Activated naive CD4-positive, alpha-beta T cell treated with anti-CD3 and anti-CD28 coated beads, Interleukin-2, amount 50 U/mL, for 24 hours (primary cell): ENCODE data around the gene PCNT.
"Not testable (repeated sequence)": the region's sequence is repeated elsewhere in the genome, so short reads cannot be mapped to it uniquely, and the experiment has no call there.

Experiments
- H3K27ac Mint-ChIP-seq: one replicate; pipeline ENCODE4 v1.8.0; 2021; ENCODE audit warnings: mild to moderate bottlenecking, mixed read lengths
- H3K27me3 Mint-ChIP-seq: one replicate; pipeline ENCODE4 v1.8.0; 2021; ENCODE audit warnings: mixed read lengths
- H3K36me3 Mint-ChIP-seq: one replicate; pipeline ENCODE4 v1.8.0; 2021; ENCODE audit warnings: mixed read lengths
- H3K4me1 Mint-ChIP-seq: one replicate; pipeline ENCODE4 v1.8.0; 2021; ENCODE audit warnings: mixed read lengths
- H3K4me3 Mint-ChIP-seq: one replicate; pipeline ENCODE4 v1.8.0; 2021; ENCODE audit warnings: mild to moderate bottlenecking, mixed read lengths
- H3K9me3 Mint-ChIP-seq: one replicate; pipeline ENCODE4 v1.8.0; 2021; ENCODE audit warnings: mixed read lengths

The PCNT gene

DNA sequence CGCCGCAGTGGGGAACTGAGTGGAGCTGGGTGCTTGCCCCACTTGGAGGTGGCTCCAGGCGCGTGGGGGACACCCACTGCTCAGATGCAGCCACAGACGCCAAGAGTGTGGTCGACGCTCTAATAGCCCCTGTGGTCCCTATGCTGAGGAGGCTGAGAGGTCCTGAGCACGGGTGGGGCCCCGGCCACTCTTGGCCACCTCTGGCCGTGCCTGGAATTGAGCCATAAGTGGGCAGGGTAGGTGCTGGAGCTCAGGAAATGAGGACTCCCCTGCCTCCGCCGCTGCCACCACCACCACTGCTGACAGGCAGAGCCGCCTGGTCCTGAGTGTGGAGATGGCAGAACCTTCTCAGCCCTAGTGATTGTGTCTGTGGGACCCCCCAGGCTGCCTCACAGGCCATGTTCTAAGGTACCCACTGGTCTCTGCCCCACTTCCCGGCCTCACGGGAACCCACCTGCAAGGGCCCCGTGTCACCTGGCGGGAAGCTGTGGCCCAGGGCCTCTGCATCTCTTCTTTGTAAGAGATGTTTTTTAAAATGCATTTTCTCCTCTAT lies 100.2 kb downstream of the PCNT start:
- H3K27me3 Mint-ChIP-seq: no peaks in the 10 kb centered on the region
- no peaks in the 10 kb centered on the region for H3K9me3 Mint-ChIP-seq
- no peak overlapping the region for H3K27ac Mint-ChIP-seq
- H3K4me1 Mint-ChIP-seq: peaks cover 22% of the 10 kb centered on the region
- H3K4me3 Mint-ChIP-seq: peak overlapping the region; percentile 15
- H3K36me3 Mint-ChIP-seq: peaks cover 2% of the 10 kb centered on the region

DNA sequence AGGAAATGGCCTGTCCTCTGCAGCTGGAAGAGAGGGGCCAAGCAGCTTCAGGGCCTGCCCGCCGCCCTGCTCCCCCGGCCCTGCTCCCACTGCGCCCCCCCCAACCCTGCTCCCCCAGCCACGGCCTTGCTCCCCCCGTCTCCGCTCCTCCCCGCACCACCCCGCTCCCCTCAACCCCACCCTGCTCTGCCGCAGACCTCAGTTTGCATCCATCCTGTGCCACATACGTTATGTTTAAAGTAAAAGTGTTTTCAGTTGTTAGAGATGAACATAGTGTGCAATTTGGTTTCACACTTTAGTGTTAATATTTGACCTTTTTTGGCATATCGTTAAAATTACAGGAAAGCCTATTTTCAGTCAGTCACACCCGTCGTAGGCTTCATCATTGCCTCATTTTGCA lies 100.7 kb downstream of the PCNT start:
- H3K27me3 Mint-ChIP-seq: no peaks in the 10 kb centered on the region
- H3K9me3 Mint-ChIP-seq: no peaks in the 10 kb centered on the region
- H3K4me1 Mint-ChIP-seq: peaks cover 22% of the 10 kb centered on the region
- H3K4me3 Mint-ChIP-seq: peak overlapping the region; percentile 68
- H3K27ac Mint-ChIP-seq: peak overlapping the region; percentile 93
- H3K36me3 Mint-ChIP-seq: peaks cover 2% of the 10 kb centered on the region

DNA sequence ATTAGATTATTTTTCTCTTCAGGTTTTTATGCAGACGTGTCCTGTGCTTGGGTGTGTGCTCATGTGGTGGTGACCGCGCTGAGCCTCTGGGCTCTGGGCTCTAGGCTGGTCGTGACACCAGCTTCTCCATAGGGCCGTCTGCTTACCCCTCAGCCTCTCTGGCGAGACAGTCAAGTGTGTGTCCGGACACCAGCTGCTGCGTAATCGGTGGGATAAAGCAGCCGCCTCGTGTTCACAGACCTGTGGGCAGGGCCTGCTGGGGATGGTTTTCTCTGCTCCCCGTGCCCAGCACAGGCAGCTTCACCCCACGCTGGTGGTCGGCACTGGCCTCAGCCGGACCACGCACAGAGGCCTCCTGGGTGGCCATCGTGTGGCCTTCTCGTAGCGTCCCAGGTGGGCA lies 101.1 kb downstream of the PCNT start:
- H3K27me3 Mint-ChIP-seq: no peaks in the 10 kb centered on the region
- H3K27ac Mint-ChIP-seq: peak overlapping the region; percentile 93
- H3K4me1 Mint-ChIP-seq: peaks cover 22% of the 10 kb centered on the region
- H3K36me3 Mint-ChIP-seq: peaks cover 3% of the 10 kb centered on the region
- no peaks in the 10 kb centered on the region for H3K9me3 Mint-ChIP-seq
- peak overlapping the region; percentile 68 for H3K4me3 Mint-ChIP-seq

DNA sequence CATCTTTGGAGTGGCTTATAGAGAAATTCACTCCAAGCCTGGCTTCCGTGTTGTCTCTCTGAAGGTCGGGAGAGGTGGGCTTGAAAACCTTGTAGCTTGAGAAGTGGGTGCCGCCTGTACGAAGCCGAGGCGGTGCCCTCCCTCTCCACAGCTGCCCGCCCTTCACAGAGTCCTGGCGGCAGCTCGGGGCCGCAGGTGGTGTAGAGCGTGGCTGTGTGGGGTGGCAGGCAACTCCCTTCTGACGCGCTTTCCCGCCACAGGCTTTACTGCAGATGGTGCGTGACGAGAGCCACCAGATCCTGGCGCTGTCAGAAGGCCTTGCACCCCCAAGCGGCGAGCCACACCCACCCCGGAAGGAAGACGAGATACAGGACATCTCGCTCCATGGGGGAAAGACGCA lies 101.6 kb downstream of the PCNT start:
- Mint-ChIP-seq H3K9me3 (no peaks in the 10 kb centered on the region), H3K27me3 (no peaks in the 10 kb centered on the region), H3K4me3 (peak overlapping the region; percentile 27), H3K27ac (peak overlapping the region; percentile 41), H3K4me1 (peaks cover 22% of the 10 kb centered on the region), H3K36me3 (peaks cover 1% of the 10 kb centered on the region)

DNA sequence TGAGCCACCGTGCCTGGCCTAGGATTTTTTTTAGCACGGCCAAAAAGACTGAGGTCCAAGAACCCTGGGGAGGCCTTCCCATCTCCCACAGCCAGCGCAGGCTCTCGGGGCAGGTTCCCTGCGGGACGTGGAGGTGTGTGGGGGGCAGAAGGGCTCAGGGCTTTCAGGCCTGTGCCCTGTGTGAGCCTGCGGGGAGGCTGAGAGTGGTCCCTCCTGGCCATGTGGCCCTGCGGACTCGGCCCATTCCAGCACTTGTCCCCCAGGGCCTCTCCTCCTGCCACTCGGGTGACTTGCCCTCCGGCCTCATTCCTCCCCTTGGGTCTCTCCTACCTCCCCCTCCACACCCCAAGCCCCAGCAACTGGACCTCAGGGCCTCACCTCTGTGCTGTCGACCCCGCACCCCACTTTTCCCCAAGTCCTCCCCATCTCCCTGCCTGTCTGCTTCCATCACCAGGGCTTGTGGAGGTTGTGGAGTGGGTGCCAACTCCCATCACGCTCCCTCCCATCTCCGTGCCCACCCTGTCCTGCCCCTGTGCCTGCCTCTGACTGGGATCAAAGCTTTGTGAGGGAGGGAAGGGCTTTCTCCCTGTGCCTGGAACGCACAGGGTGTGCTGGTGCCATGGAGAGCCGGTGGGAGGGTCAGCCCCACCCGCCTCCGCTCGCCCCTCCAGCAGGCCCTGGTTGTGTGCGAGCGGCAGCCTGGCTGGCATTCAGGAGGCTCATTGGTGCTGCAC lies 102.5 kb downstream of the PCNT start:
- Mint-ChIP-seq H3K9me3 (no peaks in the 10 kb centered on the region), H3K27me3 (no peaks in the 10 kb centered on the region), H3K27ac (no peak overlapping the region), H3K4me3 (no peak overlapping the region), H3K4me1 (peaks cover 22% of the 10 kb centered on the region), H3K36me3 (peaks cover 1% of the 10 kb centered on the region)

DNA sequence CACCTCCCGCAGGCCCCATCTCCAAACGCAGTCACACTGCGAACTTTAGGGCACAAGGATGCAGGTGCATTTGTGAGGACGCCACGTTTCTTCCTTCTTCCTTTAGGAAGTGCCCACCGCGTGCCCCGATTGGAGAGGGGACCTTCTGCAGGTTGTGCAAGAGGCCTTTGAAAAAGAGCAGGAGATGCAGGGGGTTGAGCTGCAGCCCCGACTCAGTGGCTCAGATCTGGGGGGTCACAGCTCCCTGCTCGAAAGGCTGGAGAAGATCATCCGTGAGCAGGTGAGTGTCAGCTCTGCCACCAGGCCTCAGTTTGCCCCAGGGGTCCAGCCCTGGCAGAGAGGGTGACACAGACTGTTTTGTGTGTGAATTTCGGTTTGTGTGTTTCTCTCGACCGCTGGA lies 103.6 kb downstream of the PCNT start:
- Mint-ChIP-seq H3K4me3 (no peak overlapping the region), H3K36me3 (peaks cover 5% of the 10 kb centered on the region), H3K27me3 (no peaks in the 10 kb centered on the region), H3K27ac (no peak overlapping the region), H3K4me1 (peaks cover 22% of the 10 kb centered on the region), H3K9me3 (no peaks in the 10 kb centered on the region)

- Mint-ChIP-seq H3K36me3 (peaks cover 5% of the 10 kb centered on the region), H3K27me3 (no peaks in the 10 kb centered on the region), H3K27ac (no peak overlapping the region), H3K9me3 (no peaks in the 10 kb centered on the region), H3K4me3 (no peak overlapping the region), H3K4me1 (peaks cover 19% of the 10 kb centered on the region)
Observed at GRCh38 chr21:46428286-46428685, 104.3 kb downstream of the PCNT start.

DNA sequence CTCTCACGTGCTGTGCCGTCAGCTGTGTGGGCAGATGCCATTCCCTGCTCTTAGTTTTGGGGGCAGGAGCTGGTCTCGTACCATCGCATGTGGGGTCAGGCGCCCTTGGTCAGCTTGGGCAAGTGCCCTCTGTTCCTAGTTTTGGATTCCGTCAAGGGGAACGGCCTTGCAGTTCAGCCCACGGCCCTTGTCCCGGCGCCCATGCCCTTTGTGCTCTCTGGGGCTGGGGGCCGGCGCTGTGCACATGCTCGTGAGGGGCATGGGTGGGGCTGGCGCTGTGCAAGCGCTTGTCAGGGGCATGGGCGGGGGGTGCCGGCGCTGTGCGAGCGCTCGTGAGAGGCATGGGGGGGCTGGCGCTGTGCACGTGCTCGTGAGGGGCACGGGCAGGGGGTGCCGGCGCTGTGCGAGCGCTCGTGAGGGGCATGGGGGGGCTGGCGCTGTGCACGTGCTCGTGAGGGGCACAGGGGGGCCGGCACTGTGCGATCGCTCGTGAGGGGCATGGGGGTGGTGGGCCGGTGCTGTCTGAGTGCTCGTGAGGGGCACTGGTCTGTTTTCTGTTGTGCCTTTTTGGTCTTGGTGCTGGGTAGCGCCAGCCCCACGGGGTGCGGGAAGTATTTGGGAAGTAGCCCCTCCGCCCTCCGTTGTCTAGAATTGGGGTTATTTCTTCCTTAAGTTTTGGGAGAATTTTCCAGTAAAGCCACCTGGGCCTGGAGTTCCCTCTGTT lies 105.2 kb downstream of the PCNT start:
- H3K27me3 Mint-ChIP-seq: no peaks in the 10 kb centered on the region
- no peaks in the 10 kb centered on the region for H3K9me3 Mint-ChIP-seq
- peaks cover 13% of the 10 kb centered on the region for H3K4me1 Mint-ChIP-seq
- H3K27ac Mint-ChIP-seq: no peak overlapping the region
- peaks cover 5% of the 10 kb centered on the region for H3K36me3 Mint-ChIP-seq
- H3K4me3 Mint-ChIP-seq: no peak overlapping the region

- no peaks in the 10 kb centered on the region for H3K27me3 Mint-ChIP-seq
- H3K36me3 Mint-ChIP-seq: peaks cover 5% of the 10 kb centered on the region
- H3K4me3 Mint-ChIP-seq: no peak overlapping the region
- H3K9me3 Mint-ChIP-seq: no peaks in the 10 kb centered on the region
- no peak overlapping the region for H3K27ac Mint-ChIP-seq
- peaks cover 6% of the 10 kb centered on the region for H3K4me1 Mint-ChIP-seq
Observed at GRCh38 chr21:46429754-46430681, 106.1 kb downstream of the PCNT start.

GRCh38 chr21:46431448-46431847 lies 107.5 kb downstream of the PCNT start:
- Mint-ChIP-seq H3K27ac (no peak overlapping the region), H3K4me1 (no peaks in the 10 kb centered on the region), H3K27me3 (no peaks in the 10 kb centered on the region), H3K9me3 (no peaks in the 10 kb centered on the region), H3K36me3 (peaks cover 5% of the 10 kb centered on the region), H3K4me3 (no peak overlapping the region)

- Mint-ChIP-seq H3K9me3 (no peaks in the 10 kb centered on the region), H3K27me3 (no peaks in the 10 kb centered on the region), H3K36me3 (peaks cover 5% of the 10 kb centered on the region), H3K27ac (peak overlapping the region; percentile 30), H3K4me1 (no peaks in the 10 kb centered on the region), H3K4me3 (no peak overlapping the region)
Observed at GRCh38 chr21:46431884-46432488, 108.0 kb downstream of the PCNT start.

DNA sequence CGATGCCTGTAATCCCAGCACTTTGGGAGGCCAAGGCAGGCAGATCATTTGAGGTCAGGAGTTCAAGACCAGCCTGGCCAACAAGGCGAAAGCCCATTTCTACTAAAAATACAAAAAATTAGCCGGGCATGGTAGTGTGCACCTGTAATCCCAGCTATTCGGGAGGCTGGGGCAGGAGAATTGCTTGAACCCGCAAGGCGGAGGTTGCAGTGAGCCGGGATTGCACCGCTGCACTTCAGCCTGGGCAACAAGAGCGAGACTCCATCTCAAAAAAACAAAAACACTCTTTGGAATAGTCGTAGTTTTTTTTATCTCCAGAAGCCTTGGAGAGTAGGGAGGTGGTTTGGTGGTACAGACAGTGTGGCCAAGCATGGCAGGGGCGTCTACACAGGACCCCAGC lies 109.2 kb downstream of the PCNT start:
- not testable (repeated sequence) for H3K36me3 Mint-ChIP-seq, H3K27me3 Mint-ChIP-seq, H3K9me3 Mint-ChIP-seq, H3K4me3 Mint-ChIP-seq, H3K4me1 Mint-ChIP-seq, H3K27ac Mint-ChIP-seq

- Mint-ChIP-seq H3K27me3 (no peaks in the 10 kb centered on the region), H3K9me3 (no peaks in the 10 kb centered on the region), H3K27ac (no peak overlapping the region), H3K4me3 (no peak overlapping the region), H3K4me1 (no peaks in the 10 kb centered on the region), H3K36me3 (peaks cover 5% of the 10 kb centered on the region)
Observed at GRCh38 chr21:46434322-46434958, 110.5 kb downstream of the PCNT start.

DNA sequence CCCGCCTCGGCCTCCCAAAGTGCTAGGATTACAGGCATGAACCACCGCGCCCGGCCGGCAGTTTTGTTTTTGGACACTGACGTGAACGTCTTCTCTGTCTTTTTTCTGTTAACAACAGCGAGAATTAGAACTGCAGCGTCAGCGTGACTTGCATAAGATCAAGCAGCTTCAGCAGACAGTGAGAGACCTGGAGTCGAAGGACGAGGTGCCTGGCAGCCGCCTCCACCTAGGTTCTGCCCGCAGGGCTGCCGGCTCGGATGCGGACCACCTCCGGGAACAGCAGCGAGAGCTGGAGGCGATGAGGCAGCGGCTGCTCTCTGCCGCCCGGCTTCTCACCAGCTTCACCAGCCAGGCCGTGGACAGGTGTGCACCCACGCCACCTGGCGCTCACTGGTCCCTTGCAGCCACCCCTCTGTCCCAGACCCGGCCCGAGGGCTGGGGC lies 111.9 kb downstream of the PCNT start:
- Mint-ChIP-seq H3K9me3 (no peaks in the 10 kb centered on the region), H3K4me1 (no peaks in the 10 kb centered on the region), H3K36me3 (peaks cover 4% of the 10 kb centered on the region)

GRCh38 chr21:46436621-46437020 lies 112.7 kb downstream of the PCNT start:
- H3K4me1 Mint-ChIP-seq: no peaks in the 10 kb centered on the region
- no peaks in the 10 kb centered on the region for H3K9me3 Mint-ChIP-seq
- H3K36me3 Mint-ChIP-seq: peaks cover 5% of the 10 kb centered on the region
- H3K4me3 Mint-ChIP-seq: no peak overlapping the region
- H3K27me3 Mint-ChIP-seq: no peaks in the 10 kb centered on the region
- no peak overlapping the region for H3K27ac Mint-ChIP-seq

More for the DNA sequence above, 111.9 kb downstream of the PCNT start:
- H3K27me3 Mint-ChIP-seq: no peaks in the 10 kb centered on the region
- no peak overlapping the region for H3K4me3 Mint-ChIP-seq
- no peak overlapping the region for H3K27ac Mint-ChIP-seq
